Activated T-cell treated with anti-CD3 and anti-CD28 coated beads for 24 hours (primary cell): ENCODE measurements around the gene SLC25A23.

Experiments
- DNase-seq: peaks from one replicate; pipeline ENCODE4 v3.0.0-alpha.2; 2020; ENCODE audit warnings: low read depth

The SLC25A23 gene

GRCh38 chr19:6481541-6482342 is 22.1 kb upstream of the SLC25A23 start, which contains the start of gene DENND1C:
DENND1C (minus strand) TSS chr19:6481787; CDS start chr19:6481695, 92 bp downstream.
- peak; percentile 59 for DNase-seq

- no peak for DNase-seq
Measured at GRCh38 chr19:6480848-6481415, 21.3 kb upstream of the SLC25A23 start.

- no peak for DNase-seq
Measured at GRCh38 chr19:6479836-6480398, 20.3 kb upstream of the SLC25A23 start.

- DNase-seq: no peak
Measured at GRCh38 chr19:6478815-6479214, 19.2 kb upstream of the SLC25A23 start.

- DNase-seq: no peak
Measured at GRCh38 chr19:6476896-6477431, 17.4 kb upstream of the SLC25A23 start.

GRCh38 chr19:6476155-6476895 is 16.7 kb upstream of the SLC25A23 start:
- DNase-seq: peak; percentile 54

GRCh38 chr19:6475321-6476108 is 15.9 kb upstream of the SLC25A23 start:
- no peak for DNase-seq

- no peak for DNase-seq
Measured at GRCh38 chr19:6473647-6474046, 14.1 kb upstream of the SLC25A23 start.

- no peak for DNase-seq
Measured at GRCh38 chr19:6472713-6473112, 13.1 kb upstream of the SLC25A23 start.

- DNase-seq: no peak
Measured at GRCh38 chr19:6471076-6471475, 11.5 kb upstream of the SLC25A23 start.

- no peak for DNase-seq
Measured at GRCh38 chr19:6470173-6470572, 10.6 kb upstream of the SLC25A23 start.

- no peak for DNase-seq
Measured at GRCh38 chr19:6467384-6467783, 7.8 kb upstream of the SLC25A23 start.

- DNase-seq: no peak
Measured at GRCh38 chr19:6466526-6467248, 7.1 kb upstream of the SLC25A23 start.

GRCh38 chr19:6465663-6466062 is 6.1 kb upstream of the SLC25A23 start:
- DNase-seq: no peak

- no peak for DNase-seq
Measured at GRCh38 chr19:6465006-6465405, 5.4 kb upstream of the SLC25A23 start.

GRCh38 chr19:6464070-6464873 is 4.7 kb upstream of the SLC25A23 start, which contains the start of gene CRB3:
CRB3 (plus strand) TSS chr19:6464271; CDS start chr19:6464702, 431 bp downstream.
- DNase-seq: no peak

GRCh38 chr19:6460099-6460884 is 700 bp upstream of the SLC25A23 start:
- peak; percentile 94 for DNase-seq

GRCh38 chr19:6458695-6459261 is 814 bp downstream of the SLC25A23 start:
- DNase-seq: no peak
